Measurements from ENCODE around the gene RMRP.

DNA sequence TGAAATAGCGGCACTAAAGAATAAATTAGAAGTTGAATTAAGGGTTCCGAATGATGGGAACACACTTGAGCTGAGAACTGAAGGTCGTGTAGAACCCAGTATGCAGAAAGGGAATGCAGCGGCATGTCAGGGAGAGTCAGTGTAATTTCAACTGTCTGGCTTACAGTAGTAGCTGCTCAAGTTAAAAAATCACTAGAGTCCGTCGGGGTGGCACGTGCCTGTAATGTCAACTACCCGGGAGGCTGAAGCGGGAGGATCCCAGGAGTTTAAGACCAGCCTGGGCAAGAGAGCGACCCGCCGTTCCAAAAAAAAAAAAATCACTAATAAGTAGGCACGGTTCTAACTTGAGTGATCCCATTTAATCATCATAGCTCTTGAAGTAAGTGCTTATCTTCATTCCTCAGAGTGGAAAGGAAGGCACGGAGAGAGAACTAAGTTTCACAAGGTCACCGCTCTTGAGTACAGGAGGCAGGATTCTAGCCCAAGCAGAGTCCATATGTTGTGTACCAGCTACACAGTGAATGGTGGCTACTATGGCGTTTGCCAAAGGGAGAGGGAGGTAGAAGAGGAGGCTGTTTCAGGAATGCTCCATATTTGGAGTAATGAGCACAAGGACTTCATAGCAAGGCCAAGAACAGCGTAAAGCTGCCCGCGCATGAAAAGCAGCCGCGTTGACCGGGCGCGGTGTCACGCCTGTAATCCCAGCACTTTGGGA lies 831 bp downstream of the RMRP start:
- TF ChIP-seq EZH2 (IDR thresholded peaks at IDR 0.05; ENCODE audit: insufficient read depth, poor library complexity, severe bottlenecking) (no peak), EZH2phosphoT487 (IDR thresholded peaks at IDR 0.05; ENCODE audit: insufficient read depth, low read depth) (no peak)

Data from GM23248 (cell line).